Sigmoid colon (tissue), 4 donors: Measurements from ENCODE around the gene CHCHD4.

ENCODE experiments used
- CTCF ChIP-seq, 4 experiments: fragments of 450-650 bp in 3 of 4; fragments of 200-600 bp in 1 of 4; IDR thresholded peaks; one replicate each; pipeline ENCODE4 v1.5.1; 2016 to 2019; ENCODE audit warnings: antibody characterized with exemption in 4 of 4, mild to moderate bottlenecking in 3 of 4, moderate library complexity in 2 of 4
- POLR2A ChIP-seq, 2 donors: fragments of 450-650 bp; IDR thresholded peaks; one replicate each; pipeline ENCODE4 v1.6.1; 2016; ENCODE audit warnings: antibody characterized with exemption in 2 of 2, mild to moderate bottlenecking in 2 of 2, moderate library complexity in 2 of 2
- POLR2AphosphoS5 ChIP-seq, 4 donors: sonication (generic); formaldehyde crosslinking; IDR thresholded peaks; one replicate each; pipeline ENCODE4 v1.6.1; 2017; ENCODE audit warnings: antibody characterized with exemption in 4 of 4

GRCh38 chr3:14093831-14094230 is 30.8 kb downstream of the CHCHD4 start:
- no peak for TF ChIP-seq POLR2A (IDR thresholded peaks at IDR 0.05)
- no peak for TF ChIP-seq CTCF (IDR thresholded peaks at IDR 0.05)
- TF ChIP-seq POLR2AphosphoS5 (IDR thresholded peaks at IDR 0.05) = no peak
